HG03039 (cell line): Measurements from ENCODE around the gene LITAF.
"Not testable (repeated sequence)": the region's sequence is repeated elsewhere in the genome, so short reads cannot be mapped to it uniquely, and the experiment has no call there.

ENCODE experiments used
- ATAC-seq: cut with Tn5 transposase; IDR thresholded peaks from one replicate; pipeline ENCODE4 v1.9.1; 2021; ENCODE audit warnings: mild to moderate bottlenecking, moderate library complexity; ENCODE audit not compliant: unreplicated experiment

The LITAF gene

DNA sequence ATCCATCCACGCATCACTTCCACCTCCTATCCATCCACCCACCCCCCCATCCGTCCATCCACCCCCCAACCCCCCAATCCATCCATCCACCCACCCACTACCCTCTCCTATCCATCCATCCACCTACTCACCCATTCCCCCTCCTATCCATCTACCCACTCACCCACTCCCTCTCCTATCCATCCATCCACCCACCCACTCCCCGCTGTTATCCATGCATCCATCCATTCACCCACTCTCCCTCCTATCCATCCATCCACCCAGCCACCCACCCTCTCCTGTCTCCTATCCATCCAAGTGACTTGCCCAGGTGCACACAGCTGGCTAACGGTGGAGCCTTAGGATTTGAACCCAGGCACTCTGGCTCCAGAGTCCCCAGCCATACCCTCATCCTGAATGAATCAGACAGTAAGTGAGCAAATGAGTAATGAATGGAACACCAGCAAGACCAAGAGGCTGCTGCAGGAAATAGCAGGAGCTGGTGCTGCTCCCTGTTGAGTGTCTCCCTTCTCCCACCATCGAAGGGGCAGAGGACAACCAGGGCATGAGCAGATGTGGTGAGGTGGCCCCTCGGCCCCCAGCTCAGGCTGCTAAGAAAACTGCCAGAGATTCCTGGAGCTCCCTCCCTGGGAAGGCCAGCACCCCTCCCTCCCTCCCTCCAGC, 62.5 kb downstream of the LITAF start:
- no peak for ATAC-seq

- ATAC-seq, result no peak
These were observed 65.7 kb downstream of the LITAF start for GRCh38 chr16:11521055-11521454.

DNA sequence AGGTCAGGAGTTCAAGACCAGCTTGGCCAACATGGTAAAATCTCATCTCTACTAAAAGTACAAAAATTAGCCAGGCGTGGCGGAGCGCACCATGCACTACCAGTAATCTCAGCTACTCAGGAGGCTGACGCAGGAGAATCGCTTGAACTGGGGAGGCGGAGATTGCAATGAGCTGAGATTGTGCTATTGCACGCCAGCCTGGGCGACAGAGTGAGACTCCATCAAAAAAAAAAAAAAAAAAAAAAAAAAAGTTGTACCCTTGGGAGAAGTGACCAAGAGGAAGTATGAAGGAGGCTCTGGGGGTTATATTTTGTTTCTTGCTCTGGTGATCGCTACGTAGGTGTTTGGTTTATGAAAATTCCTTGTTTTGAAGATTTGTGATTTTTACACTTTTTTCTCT, 66.3 kb downstream of the LITAF start:
- ATAC-seq, result no peak

DNA sequence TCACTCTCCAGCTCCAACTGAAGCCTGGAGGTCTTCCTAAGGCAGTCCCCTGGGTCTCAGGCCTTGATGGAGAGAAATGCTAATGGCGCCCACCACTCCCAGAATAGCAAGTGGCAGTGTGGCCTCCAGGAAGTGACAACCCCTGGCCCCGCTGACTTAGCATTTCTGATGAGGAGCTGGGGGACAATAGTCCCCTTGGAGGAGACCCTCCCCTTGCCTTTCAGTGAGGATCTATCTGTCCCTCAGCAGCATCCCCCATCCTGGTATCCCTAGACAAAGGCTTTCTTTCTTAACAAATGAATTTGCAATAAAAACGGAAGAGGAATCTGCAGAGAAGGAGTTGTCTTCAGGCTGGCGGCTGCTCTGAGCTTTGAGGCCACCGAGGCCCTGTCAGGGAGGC, 68.8 kb downstream of the LITAF start:
- no peak for ATAC-seq

GRCh38 chr16:11515540-11516430, 70.9 kb downstream of the LITAF start:
- no peak for ATAC-seq

GRCh38 chr16:11514283-11514682, 72.4 kb downstream of the LITAF start:
- no peak for ATAC-seq

DNA sequence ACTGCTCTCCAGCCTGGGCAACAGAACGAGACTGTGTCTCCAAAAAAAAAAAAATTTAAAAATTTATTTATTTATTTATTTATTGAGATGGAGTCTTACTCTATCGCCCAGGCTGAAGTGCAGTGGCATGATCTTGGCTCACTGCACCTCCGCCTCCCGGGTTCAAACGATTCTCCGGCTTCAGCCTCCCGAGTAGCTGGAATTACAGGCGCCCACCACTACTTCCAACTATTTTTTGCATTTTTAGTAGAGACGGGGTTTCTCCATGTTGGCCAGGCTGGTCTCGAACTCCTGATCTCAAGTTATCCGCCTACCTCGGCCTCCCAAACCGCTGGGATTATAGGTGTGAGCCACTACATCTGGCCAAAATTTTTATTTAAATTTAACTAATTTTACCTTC, 73.4 kb downstream of the LITAF start:
- not testable (repeated sequence) for ATAC-seq

- no peak for ATAC-seq
These were observed 74.9 kb downstream of the LITAF start for GRCh38 chr16:11511801-11512200.

GRCh38 chr16:11511328-11511727, 75.4 kb downstream of the LITAF start:
- no peak for ATAC-seq

DNA sequence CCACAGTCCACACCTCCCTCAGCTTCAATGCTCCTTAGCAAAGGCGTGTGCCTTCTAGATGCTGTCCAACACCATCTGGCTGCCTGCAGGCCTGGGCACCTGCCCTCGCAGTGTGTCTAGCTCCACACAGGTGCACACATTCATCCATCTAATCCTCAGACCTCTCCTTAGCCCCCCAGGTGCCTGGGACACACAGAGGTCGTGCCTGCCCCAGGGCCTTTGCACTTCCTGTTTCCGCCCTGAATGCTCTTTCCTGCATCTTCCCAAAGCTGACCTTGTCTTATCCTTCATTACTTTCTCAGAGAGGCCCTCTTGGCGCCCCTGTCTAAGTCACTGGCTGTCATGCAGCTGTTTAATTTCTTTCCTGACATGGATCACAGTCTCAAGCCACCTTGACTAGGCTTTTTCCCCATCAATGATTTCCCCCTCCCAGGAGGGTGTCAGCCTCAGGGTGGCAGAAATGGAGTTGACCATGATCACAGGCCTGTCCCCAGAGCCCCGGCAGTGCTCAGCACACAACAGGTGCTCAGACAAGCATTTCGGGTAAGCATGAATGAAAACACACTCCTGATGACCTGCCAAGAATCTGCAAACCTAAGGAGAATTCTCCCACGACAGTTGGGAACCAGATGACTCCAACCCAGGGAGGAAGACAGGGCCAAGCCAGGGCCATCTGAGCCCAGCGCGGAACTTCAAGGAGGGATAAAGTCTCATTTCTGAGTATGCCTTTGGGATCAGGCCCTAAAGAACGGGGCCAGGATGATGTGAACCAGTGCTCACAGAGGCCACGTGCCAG, 76.3 kb downstream of the LITAF start:
- ATAC-seq, result no peak

- no peak for ATAC-seq
These were observed 78.7 kb downstream of the LITAF start for GRCh38 chr16:11507991-11508390.

DNA sequence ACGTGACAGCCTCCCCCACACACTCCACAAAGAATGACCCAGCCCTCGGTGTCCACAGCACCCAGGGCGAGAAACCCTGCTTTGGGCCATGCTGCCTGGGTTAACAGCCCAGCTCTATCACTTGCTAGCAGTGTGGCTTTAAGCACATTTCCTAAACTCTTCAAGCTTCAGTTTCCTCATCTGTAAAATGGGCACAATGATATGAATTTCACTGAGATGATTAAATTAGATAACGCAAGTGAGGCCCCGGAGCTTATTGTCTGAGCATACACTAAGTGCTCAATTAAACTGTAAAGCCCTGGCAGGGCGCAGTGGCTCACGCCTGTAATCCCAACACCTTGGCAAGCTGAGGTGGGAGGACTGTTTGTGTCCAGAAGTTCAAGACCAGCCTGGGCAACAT, 79.4 kb downstream of the LITAF start:
- ATAC-seq, result no peak

DNA sequence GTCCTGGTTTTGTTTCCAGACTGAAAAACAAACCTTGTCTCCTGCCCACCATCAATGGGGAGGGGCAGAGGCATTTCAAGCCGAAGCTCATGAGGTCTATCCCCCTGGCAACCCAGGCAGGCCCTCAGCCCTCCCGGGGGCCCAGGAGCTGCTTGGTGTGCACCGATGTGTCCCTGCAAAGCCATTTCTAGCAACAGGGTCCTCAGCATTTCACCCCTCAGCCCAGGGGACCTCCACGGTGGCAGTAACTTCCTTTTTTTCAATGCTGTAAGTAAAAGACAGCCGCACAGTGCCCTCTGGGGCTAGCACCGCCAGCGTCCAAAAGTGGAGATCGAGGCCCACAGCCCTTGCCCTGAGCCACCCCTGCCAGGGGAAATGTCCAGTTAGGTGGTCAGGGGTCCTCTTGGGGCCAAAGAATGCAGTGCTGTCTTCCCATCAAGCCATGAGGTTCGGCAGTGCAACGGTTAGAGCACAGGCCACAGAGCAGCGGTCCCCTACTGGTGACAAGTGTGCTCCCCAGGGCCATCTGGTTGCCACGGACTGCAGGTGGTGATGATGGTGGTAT, 79.9 kb downstream of the LITAF start:
- ATAC-seq, result no peak

GRCh38 chr16:11504261-11504660, 82.5 kb downstream of the LITAF start:
- ATAC-seq, result not testable (repeated sequence)

DNA sequence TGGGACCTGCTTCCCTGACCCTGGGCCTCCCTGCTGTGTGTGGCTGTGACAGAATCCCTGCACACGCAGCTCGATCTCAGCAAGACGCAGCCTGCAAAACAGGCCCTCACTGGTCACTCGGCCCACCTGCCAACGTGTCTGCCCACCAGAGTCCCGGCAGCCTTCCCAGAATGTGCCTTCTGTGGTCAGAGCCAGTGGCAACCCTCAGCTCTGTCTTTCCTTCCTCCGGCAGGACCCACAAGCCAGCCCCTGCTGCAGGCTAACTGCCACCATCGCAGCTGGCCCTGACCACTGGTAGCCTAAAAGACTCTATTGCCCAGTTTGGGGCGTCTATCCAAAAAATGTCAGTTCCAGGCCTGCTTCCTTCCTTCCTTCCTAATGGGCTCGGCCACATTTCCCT, 83.2 kb downstream of the LITAF start:
- ATAC-seq, result no peak

DNA sequence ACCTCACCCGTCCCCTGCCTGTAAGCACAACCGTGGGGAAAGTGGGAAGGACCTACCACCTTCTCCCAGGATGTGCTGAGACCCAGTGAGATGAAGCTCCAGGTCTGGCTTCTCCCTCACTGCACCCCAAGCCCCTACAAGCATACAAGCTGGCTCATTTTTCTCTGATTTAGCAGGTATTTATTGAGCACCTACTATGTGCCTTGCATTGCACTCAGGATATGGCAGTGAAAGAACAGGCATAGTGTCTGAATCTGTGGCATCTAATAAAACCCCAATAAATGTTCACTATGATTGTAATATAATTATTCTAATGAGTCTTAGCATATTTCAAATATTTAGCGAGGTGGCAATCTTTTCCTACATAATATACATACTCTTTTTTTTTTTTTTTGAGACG, 84.5 kb downstream of the LITAF start:
- no peak for ATAC-seq

GRCh38 chr16:11501632-11502031, 85.1 kb downstream of the LITAF start:
- no peak for ATAC-seq

DNA sequence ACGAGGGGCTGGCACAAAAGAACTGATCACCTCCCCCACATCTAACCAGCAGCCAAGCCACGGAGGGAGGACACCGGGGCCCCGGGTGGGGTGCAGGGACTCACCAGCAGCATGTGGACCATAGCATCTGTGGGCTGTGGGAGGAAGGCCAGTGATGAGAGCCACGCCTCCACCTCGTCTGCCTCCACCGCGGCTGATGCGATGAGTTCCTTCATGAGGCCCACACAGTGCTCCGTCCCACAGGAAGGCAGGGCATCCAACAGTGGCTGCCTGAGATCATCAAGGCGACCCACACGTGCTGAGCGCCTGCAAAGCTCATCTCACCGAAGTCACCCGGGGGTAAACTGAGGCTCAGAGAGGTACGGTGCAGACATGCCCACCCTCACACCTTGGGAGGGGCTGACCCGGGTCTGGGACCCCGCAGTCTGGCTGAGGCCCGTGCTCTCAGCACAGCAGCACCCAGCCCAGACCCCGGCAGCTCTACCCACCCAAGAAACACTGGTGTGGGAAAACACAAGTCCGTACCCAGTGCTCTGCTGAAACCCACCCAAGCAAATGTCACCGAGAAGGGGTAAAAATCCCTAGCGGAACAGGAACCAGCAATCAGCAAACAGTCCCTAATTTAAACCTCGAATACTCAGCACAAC, 85.9 kb downstream of the LITAF start:
- no peak for ATAC-seq

- ATAC-seq, result no peak
These were observed 87.2 kb downstream of the LITAF start for GRCh38 chr16:11499295-11500089.

- no peak for ATAC-seq
These were observed 88.0 kb downstream of the LITAF start for GRCh38 chr16:11498683-11499082.
